CD4-positive, alpha-beta T cell (primary cell): ENCODE data around the gene BSDC1. TPM values are rescaled to one million over a fixed set of nuclear protein-coding genes. Genes with fewer than 3 reads are reported as not detected.

Experiments used
- ATAC-seq: fragments of 200-7000 bp; cut with Tn5 transposase; one replicate; pipeline ENCODE4 v1.10.0; 2022; ENCODE audit warnings: mild to moderate bottlenecking; ENCODE audit not compliant: poor library complexity
- CTCF ChIA-PET: fragments of 350-600 bp; sonication (Branson Sonifier 250); formaldehyde crosslinking; loops from one replicate; lab custom pipeline; 2021; ENCODE audit warnings: antibody characterized with exemption, inconsistent platforms; lab: Charles Lee
- POLR2A ChIA-PET: fragments of 350-600 bp; sonication (Branson Sonifier 250); formaldehyde crosslinking; loops from one replicate; lab custom pipeline; 2021; ENCODE audit warnings: antibody characterized with exemption, inconsistent platforms; lab: Charles Lee
- DNase-seq, 14 experiments: peaks; one replicate each; pipeline ENCODE4 v3.0.0-alpha.2; 2013 to 2020; ENCODE audit warnings: mixed read lengths in 2 of 14
- H3K27ac ChIP-seq, 2 donors: one replicate each; pipeline versions ENCODE4 v1.5.1 to v1.7.0; 2013; ENCODE audit warnings: low read length in 2 of 2, low read depth in 1 of 2, mild to moderate bottlenecking in 1 of 2
- H3K27me3 ChIP-seq, 2 experiments: 1 replicate in 1 of 2; 2 replicates in 1 of 2; pipeline versions ENCODE4 v1.6.1 to v1.7.0; 2013; ENCODE audit warnings: low read length in 2 of 2, control low read depth in 1 of 2, mild to moderate bottlenecking in 1 of 2, moderate library complexity in 1 of 2; ENCODE audit not compliant: insufficient read depth in 2 of 2, control insufficient read depth in 1 of 2
- H3K36me3 ChIP-seq: one replicate; pipeline ENCODE4 v1.6.1; 2013; ENCODE audit warnings: low read length, control low read depth; ENCODE audit not compliant: insufficient read depth
- H3K4me1 ChIP-seq: one replicate; pipeline ENCODE4 v1.6.1; 2013; ENCODE audit warnings: low read length, control low read depth; ENCODE audit not compliant: insufficient read depth
- H3K4me3 ChIP-seq: one replicate; pipeline ENCODE4 v1.5.1; 2013; ENCODE audit warnings: mild to moderate bottlenecking, low read length, moderate library complexity
- H3K9me3 ChIP-seq, 2 experiments: 1 replicate in 1 of 2; 2 replicates in 1 of 2; pipeline versions ENCODE4 v1.6.1 to v1.7.0; 2013; ENCODE audit warnings: low read length in 2 of 2, mild to moderate bottlenecking in 2 of 2, control low read depth in 1 of 2, moderate library complexity in 1 of 2; ENCODE audit not compliant: control insufficient read depth in 1 of 2, insufficient read depth in 1 of 2
- H3K27ac Mint-ChIP-seq: one replicate; pipeline ENCODE4 v1.8.0; 2020; ENCODE audit warnings: mixed read lengths
- H3K27me3 Mint-ChIP-seq: one replicate; pipeline ENCODE4 v1.8.0; 2021; ENCODE audit warnings: mixed read lengths
- H3K36me3 Mint-ChIP-seq: one replicate; pipeline ENCODE4 v1.8.0; 2021; ENCODE audit warnings: low read depth, mixed read lengths
- H3K4me1 Mint-ChIP-seq: one replicate; pipeline ENCODE4 v1.8.0; 2021; ENCODE audit warnings: low read depth, mixed read lengths
- H3K4me3 Mint-ChIP-seq: one replicate; pipeline ENCODE4 v1.8.0; 2020; ENCODE audit warnings: mild to moderate bottlenecking, mixed read lengths
- H3K9me3 Mint-ChIP-seq: one replicate; pipeline ENCODE4 v1.8.0; 2020; ENCODE audit warnings: mixed read lengths
- CTCF ChIP-seq: fragments of 200-600 bp; IDR thresholded peaks from one replicate; pipeline ENCODE4 v1.8.0; 2022; ENCODE audit warnings: antibody characterized with exemption, mild to moderate bottlenecking
- intact Hi-C, 2 experiments: fragments of 100-400 bp; cut with DNase I in 1 of 2; cut with micrococcal nuclease in 1 of 2; formaldehyde crosslinking; loops; one replicate each; pipeline versions ENCODE4 v1.15.1 to v1.9.0; 2023 to 2025; cut with DNase I, micrococcal nuclease
- total RNA-seq, 174 experiments: library from RNA in 2 of 174; stranded (reverse) in 2 of 174; gene quantifications; one replicate each; pipeline ENCODE4 v1.2.3 and lab custom pipeline; 2021 to 2026

Gene BSDC1
- total RNA-seq, 2 experiments from 2014 or later: 186 to 190 TPM

- H3K4me3 ChIP-seq: no peak overlapping the region
- intact Hi-C loops: no loop called here
- H3K4me1 Mint-ChIP-seq: peaks cover 28% of the 10 kb centered on the region
- H3K36me3 ChIP-seq: peaks cover 89% of the 10 kb centered on the region
- no peak overlapping the region for H3K27ac Mint-ChIP-seq
- ChIA-PET CTCF (no interaction called here), POLR2A (interaction anchor here (2.0 kb wide), 1 partner anchor 18 kb away, joined by 5 read pairs; the partner anchor contains the start of gene BSDC1)
- H3K4me3 Mint-ChIP-seq: no peak overlapping the region
- no peaks in the 10 kb centered on the region for H3K27me3 ChIP-seq
- DNase-seq (no peak), ATAC-seq (no peak)
- H3K4me1 ChIP-seq: peaks cover 15% of the 10 kb centered on the region
- no peaks in the 10 kb centered on the region for H3K27me3 Mint-ChIP-seq
- TF ChIP-seq CTCF: no peak
- H3K27ac ChIP-seq: no peak overlapping the region
- H3K9me3 Mint-ChIP-seq: no peaks in the 10 kb centered on the region
- H3K36me3 Mint-ChIP-seq: peaks cover 99% of the 10 kb centered on the region
- no peaks in the 10 kb centered on the region for H3K9me3 ChIP-seq
These were observed 18.0 kb downstream of the BSDC1 start for GRCh38 chr1:32376199-32376598.

- Mint-ChIP-seq H3K4me1 (peaks cover 28% of the 10 kb centered on the region), H3K27ac (no peak overlapping the region), H3K27me3 (no peaks in the 10 kb centered on the region), H3K9me3 (no peaks in the 10 kb centered on the region), H3K36me3 (peaks cover 85% of the 10 kb centered on the region), H3K4me3 (no peak overlapping the region)
- peaks cover 72% of the 10 kb centered on the region for H3K36me3 ChIP-seq
- no peak for ATAC-seq
- CTCF ChIA-PET: interaction anchor here (1.4 kb wide), 1 partner anchor 27 kb away, joined by 3 read pairs; no protein-coding TSS in a partner anchor
- POLR2A ChIA-PET: no interaction called here
- no peak for TF ChIP-seq CTCF
- H3K4me3 ChIP-seq: no peak overlapping the region
- H3K9me3 ChIP-seq: no peaks in the 10 kb centered on the region
- DNase-seq: no peak
- H3K4me1 ChIP-seq: peaks cover 15% of the 10 kb centered on the region
- H3K27ac ChIP-seq: no peak overlapping the region
- intact Hi-C loops: loop anchor here (2.0 to 5.0 kb wide), 3 partner anchors 37 to 122 kb away; partner anchors contain the start of genes LCK (in 1 of the 2) and MARCKSL1 (in 1 of the 2)
- no peaks in the 10 kb centered on the region for H3K27me3 ChIP-seq
These were observed 20.1 kb downstream of the BSDC1 start for GRCh38 chr1:32373996-32374592.

GRCh38 chr1:32372149-32372756 is 22.0 kb downstream of the BSDC1 start:
- peak; percentile 34 to 88 (median 48) for DNase-seq
- peak; percentile 58 for TF ChIP-seq CTCF
- Mint-ChIP-seq H3K4me1 (peaks cover 28% of the 10 kb centered on the region), H3K27me3 (no peaks in the 10 kb centered on the region), H3K4me3 (no peak overlapping the region), H3K27ac (peak overlapping the region; percentile 18), H3K9me3 (no peaks in the 10 kb centered on the region), H3K36me3 (peaks cover 83% of the 10 kb centered on the region)
- Histone ChIP-seq H3K4me1 (peaks cover 15% of the 10 kb centered on the region), H3K27me3 (no peaks in the 10 kb centered on the region), H3K36me3 (peaks cover 72% of the 10 kb centered on the region), H3K4me3 (no peak overlapping the region), H3K9me3 (no peaks in the 10 kb centered on the region), H3K27ac (no peak overlapping the region)
- ATAC-seq: peak; percentile 85
- intact Hi-C loops: loop anchor here (1.0 to 5.0 kb wide), 4 partner anchors 35 to 157 kb away; partner anchors contain the start of genes LCK (in 1 of the 2) and MARCKSL1 (in 1 of the 2)
- POLR2A ChIA-PET: interaction anchor here (0.6 to 2.9 kb wide), 14 partner anchors 11 to 171 kb away, joined by 3 to 17 read pairs (median 4); partner anchors contain the start of genes BSDC1, CCDC28B, IQCC and LCK
- CTCF ChIA-PET: interaction anchor here (0.5 to 2.8 kb wide), 16 partner anchors 13 to 1687 kb away, joined by 3 to 22 read pairs (median 4); partner anchors contain the start of genes BSDC1 and MARCKSL1
